CD8-positive, alpha-beta memory T cell (primary cell): ENCODE data around the gene YRDC. TPM values are rescaled to one million over a fixed set of nuclear protein-coding genes. Genes with fewer than 3 reads are reported as not detected.

ENCODE experiments used
- polyA plus RNA-seq: library from polyadenylated mRNA; unstranded; fragments of 300-500 nt; fragmentation: Illumina TruSeq; gene quantifications from one replicate; pipeline ENCODE4 v1.2.3, GENCODE V29; 2021
- total RNA-seq, 2 experiments: library from RNA; stranded (reverse); gene quantifications; one replicate each; pipeline ENCODE4 v1.2.3, GENCODE V29; 2021

The YRDC gene
- total and polyA plus RNA-seq, 3 experiments from 2014 or later: 28.7 to 80.8 (median 72.4) TPM

Other genes with a start within 250 kb of the YRDC start
- gene GNL2, start 212.3 kb downstream of the YRDC start, total RNA-seq: 10 to 100 TPM; 83.4 to 85.3 TPM
- 53.4 TPM for gene GNL2, start 212.3 kb downstream of the YRDC start, polyA plus RNA-seq
- gene RSPO1, start 173.3 kb downstream of the YRDC start, total RNA-seq: not detected
- not detected for gene RSPO1, start 173.3 kb downstream of the YRDC start, polyA plus RNA-seq
- 10 to 100 TPM; 37.4 to 39.6 TPM for gene CDCA8, start 115.7 kb downstream of the YRDC start, total RNA-seq
- 2.4 TPM for gene CDCA8, start 115.7 kb downstream of the YRDC start, polyA plus RNA-seq
- gene EPHA10, start 43.1 kb downstream of the YRDC start, total RNA-seq: under 1 TPM in 1 of 2 experiments, not detected in 1; 0.04 TPM
- gene EPHA10, start 43.1 kb downstream of the YRDC start, polyA plus RNA-seq: not detected
- gene MANEAL, start 14.4 kb downstream of the YRDC start, total RNA-seq: 1 to 10 TPM; 8.0 to 9.0 TPM
- gene MANEAL, start 14.4 kb downstream of the YRDC start, polyA plus RNA-seq: 4.0 TPM
- gene C1orf122, start 418 bp downstream of the YRDC start, total RNA-seq: 10 to 100 TPM; 37.7 to 39.5 TPM
- 29.4 TPM for gene C1orf122, start 418 bp downstream of the YRDC start, polyA plus RNA-seq
- 10 to 100 TPM; 38.0 to 39.1 TPM for gene MTF1, start 51.4 kb upstream of the YRDC start, total RNA-seq
- gene MTF1, start 51.4 kb upstream of the YRDC start, polyA plus RNA-seq: 21.3 TPM
- gene INPP5B, start 138.8 kb upstream of the YRDC start, total RNA-seq: 10 to 100 TPM; 24.1 to 25.1 TPM
- gene INPP5B, start 138.8 kb upstream of the YRDC start, polyA plus RNA-seq: 22.9 TPM
- 100 to 1,000 TPM; 116 to 129 TPM for gene SF3A3, start 181.8 kb upstream of the YRDC start, total RNA-seq
- gene SF3A3, start 181.8 kb upstream of the YRDC start, polyA plus RNA-seq: 94.6 TPM
- 10 to 100 TPM; 15.4 to 17.5 TPM for gene FHL3, start 197.3 kb upstream of the YRDC start, total RNA-seq
- 19.7 TPM for gene FHL3, start 197.3 kb upstream of the YRDC start, polyA plus RNA-seq
- 10 to 100 TPM; 73.5 to 73.6 TPM for gene UTP11, start 204.5 kb upstream of the YRDC start, total RNA-seq
- 22.4 TPM for gene UTP11, start 204.5 kb upstream of the YRDC start, polyA plus RNA-seq
- under 1 TPM; 0.44 to 0.57 TPM for gene POU3F1, start 238.6 kb upstream of the YRDC start, total RNA-seq
- gene POU3F1, start 238.6 kb upstream of the YRDC start, polyA plus RNA-seq: 0.09 TPM